Measurements from ENCODE around the gene RGR.

RGR gene

GRCh38 chr10:84224411-84225028, 20.3 kb upstream of the RGR start:
- no peak for DNase-seq

GRCh38 chr10:84225427-84226173, 19.3 kb upstream of the RGR start, which contains the start of gene LRIT2:
Gene LRIT2, minus strand, starts transcription at chr10:84225544. Its CDS starts 24 bp downstream, at chr10:84225520.
- DNase-seq, result no peak

DNA sequence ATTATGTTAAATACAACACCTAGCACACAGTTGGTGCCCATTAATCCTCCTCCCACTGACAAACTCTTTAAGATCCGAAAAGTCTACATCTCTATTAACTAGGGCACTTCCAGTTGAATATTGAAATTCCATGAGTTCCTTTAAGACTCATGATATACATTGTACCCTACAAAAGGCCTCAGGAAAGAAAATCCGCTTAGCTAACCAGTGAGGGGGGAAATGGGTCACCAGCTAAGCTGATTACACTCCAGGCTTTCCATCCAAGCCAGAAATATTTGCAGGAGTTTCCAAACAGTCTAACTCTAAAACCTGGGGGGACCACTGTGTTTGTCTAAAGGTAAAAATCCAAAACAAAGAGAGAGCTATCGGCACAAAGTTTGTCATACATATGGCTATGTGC, 18.2 kb upstream of the RGR start:
- no peak for DNase-seq

DNA sequence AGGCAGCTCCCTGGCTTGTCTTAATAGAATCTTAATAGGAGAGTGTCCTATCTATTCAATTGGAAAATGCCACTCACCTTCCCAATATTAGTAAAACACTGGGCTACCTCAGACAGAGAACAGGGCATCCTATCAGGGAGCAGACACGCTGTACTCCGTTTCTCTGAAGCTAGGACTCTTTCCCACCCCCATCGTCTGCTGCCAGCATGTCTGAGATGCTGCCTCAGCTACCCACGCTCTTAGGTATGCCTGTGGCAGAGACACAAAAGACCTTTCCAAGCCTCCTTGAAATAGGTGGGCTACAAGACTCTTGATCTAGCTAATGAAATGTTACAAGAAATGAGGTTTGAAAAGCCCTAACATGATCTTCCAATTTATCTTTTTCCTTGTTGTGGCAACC, 17.0 kb upstream of the RGR start:
- no peak for DNase-seq

- DNase-seq, result no peak
These were observed 14.5 kb upstream of the RGR start for GRCh38 chr10:84230359-84230758.

DNA sequence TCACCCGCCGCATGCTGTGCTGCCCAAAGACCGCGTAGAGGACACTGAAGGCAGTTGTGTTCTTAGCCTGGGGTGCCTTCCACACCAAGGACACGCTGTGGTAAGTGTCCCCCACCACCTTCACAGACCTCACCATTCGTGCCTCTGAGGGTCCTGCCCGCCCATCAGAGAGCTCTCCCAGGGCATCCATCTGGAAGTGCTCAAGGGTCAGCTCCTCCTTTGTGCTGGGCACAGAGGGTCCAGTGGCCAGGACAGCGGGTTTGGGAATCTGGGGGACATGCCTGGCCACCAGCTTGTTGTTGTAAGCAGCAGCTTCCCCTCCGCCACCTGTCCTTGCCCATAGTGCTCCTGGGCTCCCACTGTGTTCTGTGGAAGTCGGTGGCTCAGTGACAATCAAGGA, 12.5 kb upstream of the RGR start:
- DNase-seq, result no peak

GRCh38 chr10:84233940-84234339, 10.9 kb upstream of the RGR start:
- no peak for DNase-seq

- no peak for DNase-seq
These were observed 10.4 kb upstream of the RGR start for GRCh38 chr10:84234479-84234878.

GRCh38 chr10:84235096-84235495, 9.8 kb upstream of the RGR start:
- DNase-seq, result no peak

DNA sequence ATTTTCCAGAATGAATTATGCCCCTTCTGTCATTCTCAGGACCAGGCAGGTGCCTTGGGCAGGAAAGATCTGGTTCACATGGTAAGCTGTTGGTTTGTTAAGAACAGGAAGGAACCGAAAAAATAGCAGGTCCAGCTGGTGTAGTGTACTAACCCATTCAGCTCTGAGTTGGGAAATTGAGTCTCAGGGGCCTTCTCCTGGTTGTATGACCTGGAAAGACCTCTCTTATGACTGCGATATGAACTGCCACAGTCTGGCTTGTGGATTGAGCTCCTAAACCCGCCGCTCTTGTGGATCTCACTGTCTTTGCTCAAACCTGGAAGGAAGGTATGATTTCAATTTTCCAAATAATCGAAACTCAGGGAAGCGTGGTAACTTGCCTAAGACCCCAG, 8.1 kb upstream of the RGR start:
- DNase-seq, result no peak

DNA sequence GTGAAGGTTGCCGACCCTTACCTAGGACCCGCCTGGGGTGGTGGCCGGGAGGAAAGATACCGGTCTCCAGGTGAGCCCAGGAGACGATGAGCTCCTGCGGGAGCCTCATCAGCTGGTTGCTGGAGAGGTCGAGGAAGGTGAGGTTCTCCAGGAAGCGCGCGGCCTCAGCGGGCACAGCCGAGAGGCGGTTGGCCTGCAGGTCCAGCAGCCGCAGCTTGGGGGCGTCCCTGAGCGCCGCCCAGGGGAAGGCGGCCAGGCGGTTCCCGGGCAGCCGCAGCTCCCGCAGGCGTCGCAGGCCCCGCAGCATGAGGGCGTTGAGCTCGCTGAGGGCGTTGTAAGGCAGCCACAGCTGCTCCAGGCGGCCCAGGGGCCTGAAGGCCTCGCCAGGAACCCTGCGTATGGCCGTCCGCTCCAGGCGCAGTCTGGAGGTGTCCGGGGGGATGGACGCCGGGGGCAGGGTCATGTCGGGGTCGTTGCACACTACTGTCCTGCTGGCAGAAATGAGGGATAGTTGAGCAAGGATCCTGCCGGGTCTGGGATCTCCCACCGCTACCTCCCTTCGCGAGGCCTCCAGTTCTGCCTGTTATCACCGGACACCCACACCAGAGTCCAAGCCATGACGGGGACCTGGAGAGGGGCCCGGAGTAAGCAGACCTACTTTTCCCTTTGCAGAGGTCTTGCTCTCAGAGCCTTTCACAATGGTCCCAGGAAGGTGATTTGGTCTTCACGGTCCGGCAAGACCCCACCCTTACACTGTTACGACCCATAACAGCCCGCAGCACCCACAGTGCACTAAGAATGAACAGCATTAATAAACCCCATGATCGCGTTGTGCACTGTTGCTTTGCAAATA, 7.4 kb upstream of the RGR start:
- no peak for DNase-seq

DNA sequence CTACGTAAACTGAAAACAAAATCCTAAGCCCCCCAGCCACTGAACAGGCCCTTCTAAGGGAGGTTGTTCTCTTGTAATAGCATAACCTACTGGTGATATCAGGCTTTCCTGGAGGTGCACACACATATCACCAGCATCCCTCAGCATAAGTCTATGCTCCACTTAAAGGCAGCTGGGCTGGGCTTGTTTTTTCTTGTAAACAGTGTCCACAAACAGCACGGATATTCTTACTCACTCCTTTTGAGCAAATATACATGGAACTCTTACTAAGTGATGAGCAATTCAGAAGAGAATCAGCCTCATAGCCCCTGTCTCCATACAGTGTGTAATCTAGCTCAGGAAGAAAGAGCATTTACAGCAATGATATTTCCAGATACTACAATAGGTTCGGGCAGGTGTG, 5.9 kb upstream of the RGR start:
- no peak for DNase-seq

DNA sequence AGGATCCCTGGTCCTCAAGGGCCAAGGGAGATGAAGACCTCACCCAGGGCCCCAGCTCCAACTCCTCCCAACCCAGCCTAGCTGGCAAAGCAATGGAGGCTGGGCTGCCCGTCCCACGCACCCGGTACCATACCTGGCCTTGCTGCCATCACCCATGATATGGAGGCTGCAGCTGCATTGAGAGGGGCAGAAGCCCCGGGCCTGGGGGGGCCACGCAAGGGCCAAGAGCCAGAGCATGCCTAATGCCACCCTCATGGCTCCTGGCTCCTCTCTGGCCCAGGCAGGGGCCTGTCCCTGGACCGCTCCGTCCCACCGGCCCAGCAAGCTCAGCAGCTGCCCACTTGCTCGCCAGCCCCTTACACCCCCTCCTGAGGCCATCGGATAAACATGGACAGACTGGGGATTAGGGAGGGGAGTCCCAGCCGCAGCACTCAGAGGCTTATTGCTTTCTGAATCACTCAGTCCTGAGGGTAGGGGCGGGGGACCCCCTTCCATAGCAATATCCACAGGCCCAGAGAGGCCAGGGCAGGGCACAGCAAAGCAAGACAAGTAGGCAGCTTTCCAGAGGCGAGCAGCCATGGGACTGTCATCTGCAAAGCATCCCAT, 3.6 kb upstream of the RGR start, which contains the start of gene LRIT1:
LRIT1 (minus strand) TSS at position 362 of the 606 bp plus-strand sequence; CDS start at position 255, 107 bp downstream.
- no peak for DNase-seq

DNA sequence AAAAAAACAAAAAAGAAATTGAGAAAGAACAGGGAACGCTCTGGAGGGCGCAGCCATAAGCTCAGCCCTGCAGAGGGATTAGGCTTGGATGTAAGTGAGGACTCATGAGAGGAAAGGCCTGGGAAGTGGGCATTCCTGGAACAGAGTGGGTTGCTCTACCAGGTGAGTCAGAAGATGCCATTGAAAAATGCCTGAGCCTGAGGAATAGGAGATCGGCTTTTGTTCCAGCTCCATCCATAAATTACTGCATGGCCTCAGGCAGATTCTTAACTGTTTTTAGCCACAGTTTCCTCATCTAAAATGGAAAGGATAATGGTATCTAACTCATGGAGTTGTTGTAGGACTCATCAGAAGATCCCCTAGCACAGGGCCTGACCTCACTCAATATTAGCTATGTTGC, 1.1 kb upstream of the RGR start:
- no peak for DNase-seq

DNA sequence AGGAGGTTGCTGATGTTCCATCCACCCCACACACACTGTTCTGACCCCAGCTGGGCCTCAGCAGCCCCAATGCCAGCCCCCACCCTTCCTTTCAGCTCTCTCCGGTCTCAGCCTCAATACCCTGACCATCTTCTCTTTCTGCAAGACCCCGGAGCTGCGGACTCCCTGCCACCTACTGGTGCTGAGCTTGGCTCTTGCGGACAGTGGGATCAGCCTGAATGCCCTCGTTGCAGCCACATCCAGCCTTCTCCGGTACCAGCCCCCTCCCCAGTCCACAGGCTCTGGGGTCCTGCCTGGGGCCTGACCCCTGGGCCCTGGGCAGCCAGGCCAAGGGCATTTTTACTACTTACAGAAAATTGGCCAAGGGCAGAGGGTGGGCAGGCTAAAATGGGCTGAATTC, 2.6 kb downstream of the RGR start:
- DNase-seq, result no peak

DNA sequence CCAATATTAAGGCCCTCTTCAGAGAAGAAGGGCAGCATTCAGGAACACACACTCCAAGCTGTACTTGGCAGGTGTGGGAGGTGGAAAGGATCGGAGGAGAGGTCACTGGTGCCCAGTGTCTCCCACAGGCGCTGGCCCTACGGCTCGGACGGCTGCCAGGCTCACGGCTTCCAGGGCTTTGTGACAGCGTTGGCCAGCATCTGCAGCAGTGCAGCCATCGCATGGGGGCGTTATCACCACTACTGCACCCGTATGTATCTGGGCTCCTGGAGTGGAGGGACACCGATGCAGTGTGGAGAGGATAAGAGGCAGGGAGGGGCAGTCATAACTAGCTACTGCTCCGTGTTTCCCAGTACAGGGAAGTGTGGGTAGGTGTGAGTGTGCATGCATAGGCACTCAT, 3.9 kb downstream of the RGR start:
- no peak for DNase-seq

DNA sequence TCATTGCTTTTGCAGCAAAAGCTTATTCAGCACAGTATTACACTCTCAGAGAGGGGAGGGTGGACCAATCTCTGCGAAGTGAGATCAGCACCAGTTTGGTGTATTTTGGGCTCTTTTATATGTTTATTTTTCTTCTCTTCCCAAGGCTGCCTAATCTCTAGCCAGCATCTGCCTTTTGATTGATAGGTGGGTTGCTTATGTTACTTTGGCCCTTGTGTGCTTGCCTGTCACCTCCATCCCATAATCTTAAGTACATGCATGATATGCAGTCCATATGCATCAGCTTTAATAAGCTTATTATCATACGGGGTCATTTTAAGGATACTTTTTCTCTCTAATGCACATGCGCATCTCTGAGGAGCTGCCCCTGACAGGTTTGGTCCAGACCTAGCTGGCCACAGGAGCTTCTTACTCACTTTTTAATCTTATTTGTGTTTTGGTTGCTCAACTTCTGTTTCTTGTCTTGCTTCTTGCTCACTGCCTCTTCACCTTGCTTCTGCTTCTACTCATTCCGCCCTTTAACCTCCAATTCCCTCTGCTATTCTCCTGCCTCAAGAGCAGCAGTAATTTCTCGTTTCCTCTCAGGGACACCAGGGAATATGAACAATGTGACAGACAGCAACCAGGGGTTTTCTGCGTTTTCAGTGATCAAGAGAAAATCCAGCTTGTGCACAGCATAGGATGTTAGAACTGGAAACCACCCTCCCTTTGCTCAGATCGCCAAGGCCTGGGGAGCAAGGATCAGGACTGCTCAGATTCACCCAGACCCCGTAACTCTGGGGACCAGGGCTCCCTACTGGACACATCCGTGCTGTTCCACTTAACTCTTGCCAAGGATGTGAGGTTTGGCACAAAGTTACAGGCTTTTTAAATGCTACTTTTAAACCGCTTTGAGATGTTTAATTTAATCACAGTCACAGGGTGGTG, 10.0 kb downstream of the RGR start:
- DNase-seq, result no peak

- DNase-seq, result no peak
These were observed 11.9 kb downstream of the RGR start for GRCh38 chr10:84256510-84257342.

GRCh38 chr10:84257343-84258020, 12.6 kb downstream of the RGR start:
- no peak for DNase-seq

- no peak for DNase-seq
These were observed 13.3 kb downstream of the RGR start for GRCh38 chr10:84258034-84258695.
